ENCODE results near the gene RC3H1. TPM values are rescaled to one million over a fixed set of nuclear protein-coding genes. Genes with fewer than 3 reads are reported as not detected.
"Not testable (repeated sequence)": the region's sequence is repeated elsewhere in the genome, so short reads cannot be mapped to it uniquely, and the experiment has no call there.

RC3H1 gene, protein sequence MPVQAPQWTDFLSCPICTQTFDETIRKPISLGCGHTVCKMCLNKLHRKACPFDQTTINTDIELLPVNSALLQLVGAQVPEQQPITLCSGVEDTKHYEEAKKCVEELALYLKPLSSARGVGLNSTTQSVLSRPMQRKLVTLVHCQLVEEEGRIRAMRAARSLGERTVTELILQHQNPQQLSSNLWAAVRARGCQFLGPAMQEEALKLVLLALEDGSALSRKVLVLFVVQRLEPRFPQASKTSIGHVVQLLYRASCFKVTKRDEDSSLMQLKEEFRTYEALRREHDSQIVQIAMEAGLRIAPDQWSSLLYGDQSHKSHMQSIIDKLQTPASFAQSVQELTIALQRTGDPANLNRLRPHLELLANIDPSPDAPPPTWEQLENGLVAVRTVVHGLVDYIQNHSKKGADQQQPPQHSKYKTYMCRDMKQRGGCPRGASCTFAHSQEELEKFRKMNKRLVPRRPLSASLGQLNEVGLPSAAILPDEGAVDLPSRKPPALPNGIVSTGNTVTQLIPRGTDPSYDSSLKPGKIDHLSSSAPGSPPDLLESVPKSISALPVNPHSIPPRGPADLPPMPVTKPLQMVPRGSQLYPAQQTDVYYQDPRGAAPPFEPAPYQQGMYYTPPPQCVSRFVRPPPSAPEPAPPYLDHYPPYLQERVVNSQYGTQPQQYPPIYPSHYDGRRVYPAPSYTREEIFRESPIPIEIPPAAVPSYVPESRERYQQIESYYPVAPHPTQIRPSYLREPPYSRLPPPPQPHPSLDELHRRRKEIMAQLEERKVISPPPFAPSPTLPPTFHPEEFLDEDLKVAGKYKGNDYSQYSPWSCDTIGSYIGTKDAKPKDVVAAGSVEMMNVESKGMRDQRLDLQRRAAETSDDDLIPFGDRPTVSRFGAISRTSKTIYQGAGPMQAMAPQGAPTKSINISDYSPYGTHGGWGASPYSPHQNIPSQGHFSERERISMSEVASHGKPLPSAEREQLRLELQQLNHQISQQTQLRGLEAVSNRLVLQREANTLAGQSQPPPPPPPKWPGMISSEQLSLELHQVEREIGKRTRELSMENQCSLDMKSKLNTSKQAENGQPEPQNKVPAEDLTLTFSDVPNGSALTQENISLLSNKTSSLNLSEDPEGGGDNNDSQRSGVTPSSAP
- 10 to 100 TPM; 40.8 to 41.7 TPM for total RNA-seq

DNA sequence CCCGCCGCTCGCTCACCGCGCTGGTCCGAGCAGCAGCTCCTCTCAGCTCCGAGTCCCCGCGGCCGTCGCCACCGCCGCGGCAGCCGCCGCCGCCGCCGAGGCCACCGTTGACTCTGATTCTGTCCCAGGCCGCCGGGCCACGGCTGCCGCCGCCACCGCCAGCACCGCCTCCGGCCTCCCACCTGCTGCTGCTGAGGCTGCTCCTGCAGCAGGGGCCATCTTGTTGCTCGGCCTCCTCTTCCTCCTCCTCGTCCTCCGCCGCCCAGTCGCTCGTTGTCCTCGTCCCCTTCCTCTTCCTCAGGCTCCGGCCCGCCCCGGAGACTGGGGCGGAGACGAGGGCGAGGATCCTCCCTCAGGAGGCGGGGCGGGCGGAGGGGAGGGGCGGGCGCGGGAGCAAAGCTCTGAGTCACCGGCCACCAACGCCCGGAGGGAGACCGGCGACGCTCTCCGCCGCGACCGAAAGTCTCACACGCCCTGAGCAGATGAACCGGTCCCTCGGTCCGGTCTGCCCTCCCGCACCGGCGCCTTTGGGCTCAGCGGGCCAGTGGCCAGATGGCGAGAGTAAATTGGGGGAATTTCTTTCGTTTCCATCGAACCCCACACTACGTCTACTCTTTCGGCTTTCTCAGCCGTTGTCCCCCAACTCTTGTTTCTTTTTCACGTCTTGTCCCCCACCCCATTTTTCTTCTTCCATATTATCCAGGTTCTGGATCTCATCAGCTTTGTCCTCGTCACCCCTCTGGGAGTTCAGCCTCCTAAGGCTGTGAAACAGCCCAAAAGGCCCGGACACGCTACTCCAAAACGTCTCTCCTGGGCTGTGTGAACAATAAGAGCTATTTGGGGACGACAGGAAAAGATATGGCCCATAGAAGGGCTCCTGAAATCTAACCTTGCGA, at the start of gene RC3H1:
Gene RC3H1 (minus strand): TSS at position 278 of the 896 bp plus-strand sequence. CDS start 29,372 bp downstream, outside the sequence.
- ChIA-PET POLR2A (interaction anchor here (0.5 to 1.9 kb wide), 5 partner anchors 23 to 153 kb away, joined by 3 to 8 read pairs (median 4); no protein-coding TSS in a partner anchor), CTCF (no interaction called here)

DNA sequence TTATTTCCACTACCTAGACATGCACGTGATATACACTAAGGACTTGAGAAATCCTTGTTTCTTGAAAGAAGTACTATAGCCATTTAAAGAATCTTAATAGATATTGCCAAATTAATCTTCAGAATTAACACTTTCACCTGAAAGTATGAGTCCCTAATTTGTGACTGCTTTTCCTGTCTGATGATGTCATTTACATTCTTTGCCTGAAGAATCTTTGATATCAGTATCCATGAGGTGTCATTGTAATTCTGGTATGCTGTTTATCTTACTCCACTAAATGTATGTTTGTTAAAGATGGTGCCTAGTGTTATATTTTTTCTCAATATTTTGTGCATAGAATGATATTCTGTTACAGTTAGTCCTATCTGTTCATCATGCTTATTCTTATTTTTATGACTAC, 48.5 kb upstream of the RC3H1 start:
- POLR2A ChIA-PET = no interaction called here
- CTCF ChIA-PET = no interaction called here

DNA sequence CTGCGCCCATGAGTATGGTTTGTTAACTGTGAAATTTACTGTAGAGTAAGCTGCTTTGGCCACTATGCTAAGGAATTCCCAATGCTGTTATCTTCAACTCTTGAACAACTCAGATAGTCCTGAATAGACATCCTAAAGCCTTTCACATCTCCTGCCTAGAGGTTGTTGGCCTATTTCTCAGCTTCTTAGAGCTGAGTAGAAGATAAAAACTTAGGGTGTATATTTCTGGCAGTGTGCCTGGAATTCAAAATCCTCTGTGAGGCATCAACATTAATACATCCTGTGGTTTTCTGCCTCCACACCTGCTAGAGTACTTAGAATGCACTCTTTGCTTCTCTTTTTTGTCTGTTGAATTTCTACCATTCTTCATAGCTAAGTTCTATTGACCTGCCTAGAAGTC, 45.8 kb upstream of the RC3H1 start:
- ChIA-PET CTCF (no interaction called here), POLR2A (no interaction called here)

DNA sequence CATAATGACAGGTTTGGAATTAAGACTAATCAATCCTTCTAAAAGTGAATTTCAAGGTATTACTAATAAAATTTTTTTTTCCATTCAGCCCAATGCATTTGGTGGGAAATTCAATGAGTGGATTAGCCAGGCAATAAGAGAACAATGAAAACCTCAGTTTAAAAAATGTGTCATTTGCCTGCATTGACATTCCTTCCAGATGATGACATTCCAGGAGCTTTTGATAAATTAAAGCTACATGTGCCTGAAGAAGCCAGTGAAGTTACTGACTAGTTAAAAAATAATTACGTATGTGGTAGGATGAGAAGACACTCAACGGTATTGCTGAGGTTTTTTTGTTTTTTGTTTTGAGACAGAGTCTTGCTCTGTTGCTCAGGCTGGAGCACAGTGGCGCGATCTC, 37.9 kb upstream of the RC3H1 start:
- ChIA-PET CTCF (no interaction called here), POLR2A (no interaction called here)

DNA sequence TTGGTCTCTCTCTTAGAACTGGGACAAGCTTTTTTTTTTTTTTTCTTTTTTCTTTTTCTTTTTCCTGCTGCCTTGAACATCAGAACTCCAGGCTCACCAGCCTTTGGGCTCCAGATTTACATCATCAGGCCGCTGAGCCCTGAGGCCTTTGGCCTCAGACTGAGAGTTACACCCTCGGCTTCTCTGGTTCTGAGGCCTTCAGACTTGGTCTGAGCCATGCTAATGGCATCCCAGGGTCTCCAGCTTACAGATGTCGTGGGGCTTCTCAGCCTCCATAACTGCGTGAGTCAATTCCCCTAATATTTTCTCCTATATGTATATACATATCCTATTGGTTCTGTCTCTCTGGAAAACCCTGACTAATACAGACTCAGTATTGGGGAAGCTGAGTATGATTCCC, 36.5 kb upstream of the RC3H1 start:
- POLR2A ChIA-PET = no interaction called here

DNA sequence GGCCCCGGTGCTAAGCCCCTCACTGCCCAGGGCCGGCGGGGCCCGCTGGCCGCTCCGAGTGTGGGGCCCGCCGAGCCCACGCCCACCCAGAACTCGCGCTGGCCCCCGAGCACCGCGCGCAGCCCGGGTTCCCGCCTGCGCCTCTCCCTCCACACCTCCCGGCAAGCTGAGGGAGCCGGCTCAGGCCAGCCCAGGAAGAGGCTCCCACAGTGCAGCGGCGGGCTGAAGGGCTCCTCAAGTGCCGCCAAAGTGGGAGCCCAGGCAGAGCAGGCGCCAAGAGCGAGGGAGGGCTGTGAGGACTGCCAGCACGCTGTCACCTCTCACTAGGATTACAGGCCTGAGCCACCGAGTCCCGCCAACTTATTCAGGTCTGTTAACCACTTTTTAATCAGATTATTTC, 34.5 kb upstream of the RC3H1 start:
- POLR2A ChIA-PET = not testable (repeated sequence)
- CTCF ChIA-PET = interaction anchor here (1.0 kb wide), 1 partner anchor 208 kb away, joined by 3 read pairs; no protein-coding TSS in a partner anchor

More for the DNA sequence above, 36.5 kb upstream of the RC3H1 start:
- CTCF ChIA-PET = no interaction called here

DNA sequence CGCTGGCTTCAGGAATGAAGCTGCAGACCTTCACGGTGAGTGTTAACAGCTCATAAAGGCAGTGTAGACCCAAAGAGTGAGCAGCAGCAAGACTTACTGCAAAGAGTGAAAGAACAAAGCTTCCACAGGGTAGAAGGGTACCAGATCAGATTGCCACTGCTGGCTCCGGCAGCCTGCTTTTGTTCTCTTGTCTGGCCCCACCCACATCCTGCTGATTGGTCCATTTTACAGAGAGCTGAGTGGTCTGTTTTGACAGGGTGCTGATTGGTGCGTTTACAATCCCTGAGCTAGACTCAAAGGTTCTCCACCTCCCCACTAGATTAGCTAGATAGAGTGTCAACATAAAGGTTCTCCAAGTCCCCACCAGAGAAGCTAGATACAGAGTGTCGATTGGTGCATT, 33.6 kb upstream of the RC3H1 start:
- POLR2A ChIA-PET, CTCF ChIA-PET: not testable (repeated sequence)

DNA sequence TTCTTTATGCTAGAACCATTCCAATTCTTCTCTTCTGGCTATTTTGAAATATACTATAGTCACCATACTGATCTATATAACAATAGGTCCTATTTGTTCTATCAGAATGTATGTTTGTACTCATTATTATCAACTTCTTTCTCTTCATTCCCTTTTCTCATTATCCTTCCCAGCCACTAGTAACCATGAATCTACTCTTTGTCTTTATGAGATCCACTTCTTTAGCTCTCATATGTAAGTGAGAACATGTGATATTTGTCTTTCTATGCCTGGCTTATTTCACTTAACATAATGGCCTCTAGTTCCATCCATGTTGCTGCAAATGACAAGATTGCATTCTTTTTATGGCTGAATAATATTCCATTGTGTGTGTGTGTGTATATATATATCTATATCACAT, 31.7 kb upstream of the RC3H1 start:
- CTCF ChIA-PET = no interaction called here
- POLR2A ChIA-PET = no interaction called here

DNA sequence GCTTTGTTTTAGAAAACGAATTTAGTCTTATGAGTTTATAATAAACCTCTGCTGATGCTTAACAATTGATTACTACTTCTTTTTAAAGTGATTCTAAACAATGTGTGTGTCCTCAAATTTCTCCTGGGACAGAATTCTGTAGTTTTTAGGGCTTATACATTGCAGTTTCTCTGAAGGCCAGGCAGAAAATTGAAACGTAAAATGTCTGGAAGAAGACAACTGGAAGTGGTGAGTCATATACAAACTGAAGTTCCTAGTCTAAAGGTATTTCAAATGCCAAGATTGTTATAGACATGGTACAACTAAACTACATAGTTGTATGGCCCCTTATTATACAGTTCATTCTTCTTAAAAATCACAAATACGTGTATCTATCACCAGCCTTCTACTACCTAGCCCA, 30.5 kb upstream of the RC3H1 start:
- ChIA-PET CTCF (interaction anchor here (0.7 kb wide), 2 partner anchors 169 to 1534 kb away, joined by 3 to 5 read pairs; no protein-coding TSS in a partner anchor), POLR2A (no interaction called here)

DNA sequence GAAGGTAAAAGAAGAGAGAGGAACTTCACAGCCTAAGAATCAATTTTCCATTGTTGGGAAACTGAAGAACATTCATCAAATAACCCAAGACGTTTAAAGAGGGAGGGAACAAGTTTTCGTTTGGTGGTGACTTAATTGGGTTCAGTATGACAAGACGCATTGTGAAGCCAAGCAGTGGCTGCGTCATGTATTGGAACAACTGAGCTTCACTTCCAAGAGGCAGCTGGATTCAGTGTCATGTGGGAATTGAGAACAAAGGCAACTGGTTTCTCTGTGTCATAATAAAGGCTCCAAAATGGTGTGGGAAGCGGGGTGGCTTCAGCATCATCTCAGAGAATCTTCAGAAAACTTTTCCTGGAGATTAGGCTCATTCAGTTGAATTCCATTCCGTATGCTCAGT, 29.8 kb upstream of the RC3H1 start:
- ChIA-PET POLR2A (no interaction called here), CTCF (no interaction called here)

DNA sequence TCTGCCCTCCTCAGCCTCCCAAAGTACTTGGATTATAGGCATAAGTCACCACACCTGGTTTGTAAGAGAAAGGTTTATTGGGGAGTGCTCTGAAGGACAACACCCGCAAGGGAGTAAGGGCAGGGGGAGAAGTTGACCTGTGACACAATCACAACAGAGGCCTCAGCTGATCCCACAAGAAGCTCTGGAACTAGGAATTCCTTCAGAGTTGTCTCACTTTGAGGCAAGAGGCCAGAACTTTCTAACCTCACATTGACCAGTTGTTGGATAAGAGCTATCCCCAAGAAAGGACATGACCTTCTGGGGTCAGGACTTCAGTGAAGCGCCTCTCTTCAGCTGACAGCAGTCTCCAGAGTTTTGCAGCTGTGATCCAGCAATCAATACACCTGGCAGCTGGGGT, 27.4 kb upstream of the RC3H1 start:
- ChIA-PET CTCF (no interaction called here), POLR2A (no interaction called here)

DNA sequence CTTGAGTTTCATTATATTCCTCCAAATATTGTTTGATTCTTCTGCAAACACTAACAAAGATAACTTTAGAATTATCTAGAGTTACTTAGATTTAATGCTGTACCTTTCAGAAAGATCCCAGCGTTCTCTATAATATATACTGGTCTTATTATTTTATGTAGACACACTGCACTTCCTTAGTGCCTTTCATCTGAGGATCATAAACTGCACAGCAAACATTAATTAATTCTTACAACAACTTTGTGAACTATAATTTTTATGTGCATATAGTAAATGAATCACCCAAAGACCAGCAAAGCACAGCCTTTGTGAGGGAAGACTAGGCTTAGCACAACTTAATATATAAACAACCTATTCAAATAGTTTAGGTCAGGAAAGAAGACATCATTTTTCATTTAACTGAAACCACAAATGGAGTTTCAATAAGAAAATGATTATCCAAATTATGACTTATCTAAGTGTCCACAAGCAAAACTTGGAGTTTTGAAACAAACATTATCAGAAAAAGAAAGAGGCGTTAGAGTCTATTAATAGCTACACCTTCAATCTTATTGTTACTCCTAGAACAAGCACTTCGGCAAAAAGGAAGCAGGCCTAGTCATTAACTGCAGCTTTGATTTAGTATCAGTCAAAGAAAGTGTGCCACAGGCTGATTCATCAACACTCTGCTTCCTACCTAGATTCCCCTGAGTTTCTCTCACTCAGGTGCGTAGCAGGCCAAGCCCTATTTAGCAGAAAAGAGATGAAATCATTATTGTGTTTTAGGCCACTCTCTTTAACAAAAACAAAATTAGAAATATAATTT, 22.5 kb upstream of the RC3H1 start:
- POLR2A ChIA-PET = no interaction called here
- CTCF ChIA-PET = interaction anchor here (0.6 to 0.7 kb wide), 2 partner anchors 76 to 993 kb away, joined by 3 to 5 read pairs; no protein-coding TSS in a partner anchor

DNA sequence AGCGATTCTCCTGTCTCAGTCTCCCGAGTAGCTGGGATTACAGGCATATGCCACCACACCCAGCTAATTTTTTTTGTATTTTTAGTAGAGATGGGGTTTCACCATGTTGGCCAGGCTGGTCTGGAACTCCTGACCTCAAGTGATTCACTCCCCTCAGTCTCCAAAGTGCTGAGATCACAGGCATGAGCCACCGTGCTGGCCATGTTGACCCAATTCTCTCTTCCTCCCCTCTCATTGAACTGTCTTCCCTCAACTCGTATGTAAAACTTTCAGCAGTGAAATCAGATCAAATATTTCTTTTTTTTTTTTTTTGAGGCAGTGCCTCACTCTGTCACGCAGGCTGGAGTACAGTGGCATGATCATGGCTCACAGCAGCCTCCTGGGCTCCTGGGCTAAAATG, 20.4 kb upstream of the RC3H1 start:
- POLR2A ChIA-PET, CTCF ChIA-PET: not testable (repeated sequence)

DNA sequence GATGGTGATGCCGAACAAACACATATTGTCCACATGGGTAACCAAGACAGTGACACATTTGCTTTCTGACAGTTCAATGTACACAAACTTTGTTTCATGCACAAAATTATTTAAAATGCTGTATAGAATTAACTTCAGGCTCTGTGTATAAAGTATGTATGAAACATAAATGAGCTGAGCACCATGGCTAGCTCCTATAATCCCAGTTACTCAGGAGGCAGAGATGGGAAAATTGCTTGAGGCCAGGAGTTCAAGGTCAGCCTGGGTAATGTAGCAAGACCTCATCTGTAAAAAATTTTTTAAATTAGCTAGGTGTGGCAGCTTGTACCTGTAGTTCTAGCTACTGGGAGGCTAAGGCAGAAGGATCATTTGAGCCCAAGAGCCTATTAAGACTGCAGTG, 19.2 kb upstream of the RC3H1 start:
- CTCF ChIA-PET = no interaction called here
- POLR2A ChIA-PET = no interaction called here

DNA sequence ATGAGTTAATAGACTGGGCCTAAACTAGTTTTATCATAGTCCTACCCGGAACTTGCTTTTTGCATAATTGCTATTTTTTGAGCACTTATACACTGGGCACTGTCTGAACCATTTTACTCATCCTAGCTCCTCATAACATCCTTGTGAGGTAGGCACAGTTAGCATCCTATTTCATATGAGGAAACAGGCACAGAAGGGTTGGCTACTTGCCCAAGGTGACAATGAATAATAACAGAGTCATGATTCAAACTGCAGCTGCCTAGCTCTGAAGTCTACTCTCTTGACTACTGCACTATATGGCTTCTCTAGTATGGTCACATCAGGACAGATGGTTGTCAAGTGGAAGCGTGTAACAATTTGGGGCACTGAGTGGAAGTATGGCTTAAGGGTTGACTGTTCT, 18.2 kb upstream of the RC3H1 start:
- POLR2A ChIA-PET = no interaction called here
- CTCF ChIA-PET = no interaction called here

DNA sequence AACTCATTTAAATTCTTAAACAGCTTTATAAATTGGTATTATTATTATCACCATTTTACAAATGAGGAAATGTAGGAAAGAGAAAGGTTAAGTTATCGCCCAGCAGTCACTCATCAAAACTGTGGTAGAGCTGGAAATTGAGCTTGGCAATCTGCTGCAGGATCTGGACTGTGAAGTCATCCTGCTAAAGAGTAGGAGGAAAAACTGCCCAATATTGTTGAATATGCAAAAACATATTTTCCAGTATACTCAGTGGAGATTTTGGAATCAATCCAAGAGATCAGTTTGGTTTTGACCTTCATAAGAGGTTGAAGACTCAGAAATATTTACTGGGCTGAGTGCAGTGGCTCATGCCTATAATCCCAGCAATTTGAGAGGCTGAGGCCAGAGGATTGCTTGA, 16.9 kb upstream of the RC3H1 start:
- POLR2A ChIA-PET = no interaction called here
- CTCF ChIA-PET = no interaction called here

DNA sequence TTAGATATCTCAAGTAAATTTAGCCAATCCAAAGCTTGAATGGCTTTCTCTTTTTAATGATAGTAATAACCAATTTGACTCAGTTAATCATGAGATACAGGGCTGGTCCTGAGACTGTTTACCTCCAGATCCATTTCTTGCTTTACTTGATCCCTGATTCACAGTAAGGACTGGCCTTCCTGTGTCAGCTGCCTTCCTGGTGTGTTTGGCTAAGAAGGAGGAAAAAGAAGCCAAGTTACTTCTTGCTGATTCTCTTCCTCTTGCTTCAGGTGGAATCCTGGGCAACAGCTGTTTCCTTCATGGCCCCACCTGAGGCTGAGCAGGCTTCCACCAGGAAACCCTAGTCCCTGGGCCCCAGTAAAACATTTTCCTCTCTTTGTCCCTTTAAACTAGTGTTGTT, 14.6 kb upstream of the RC3H1 start:
- CTCF ChIA-PET = interaction anchor here (2.6 kb wide), 1 partner anchor 10 kb away, joined by 6 read pairs; no protein-coding TSS in a partner anchor

DNA sequence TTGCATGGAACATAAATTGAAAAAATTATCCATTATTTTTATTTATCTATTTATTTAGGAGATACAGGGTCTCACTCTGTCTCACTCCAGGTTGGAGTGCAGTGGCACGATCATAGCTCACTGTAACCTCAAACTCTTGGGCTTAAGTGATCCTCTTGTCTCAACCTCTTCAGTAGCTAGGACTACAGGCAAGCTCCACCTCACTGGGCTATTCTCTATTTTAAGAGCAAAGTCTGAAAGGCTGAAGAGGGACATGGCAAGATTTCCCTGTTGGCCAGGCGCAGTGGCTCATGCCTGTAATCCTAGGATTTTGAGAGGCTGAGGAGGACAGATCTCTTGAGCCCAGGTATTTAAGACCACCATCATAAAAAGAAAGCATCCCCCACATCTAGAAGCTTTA, 14.0 kb upstream of the RC3H1 start:
- ChIA-PET CTCF (interaction anchor here (2.6 kb wide), 1 partner anchor 10 kb away, joined by 6 read pairs; no protein-coding TSS in a partner anchor), POLR2A (no interaction called here)

More for the DNA sequence above, 14.6 kb upstream of the RC3H1 start:
- POLR2A ChIA-PET = no interaction called here

All from activated CD8-positive, alpha-beta memory T cell treated with anti-CD3 and anti-CD28 coated beads for 36 hours (primary cell).